Adrenal gland (tissue), 5 donors: ENCODE measurements around the gene PARVB.

Experiments
- POLR2A ChIP-seq, 2 donors: fragments of 450-650 bp; IDR thresholded peaks; one replicate each; pipeline ENCODE4 v1.6.1; 2017; ENCODE audit warnings: antibody characterized with exemption in 2 of 2, mild to moderate bottlenecking in 2 of 2, moderate library complexity in 1 of 2
- TF ChIP-seq, protein P1 (sequence below), 6 experiments: fragments of 450-650 bp in 4 of 6; fragments of 200-600 bp in 2 of 6; sonication (generic) in 1 of 6; IDR thresholded peaks; 1 replicate in 5 of 6; 2 replicates in 1 of 6; pipeline versions ENCODE4 v1.5.1 to v1.8.0; 2016 to 2021; ENCODE audit warnings: antibody characterized with exemption in 6 of 6, mild to moderate bottlenecking in 2 of 6, moderate library complexity in 1 of 6
- donor health status: DM: no; HTN: no; CAD: no.

DNA sequence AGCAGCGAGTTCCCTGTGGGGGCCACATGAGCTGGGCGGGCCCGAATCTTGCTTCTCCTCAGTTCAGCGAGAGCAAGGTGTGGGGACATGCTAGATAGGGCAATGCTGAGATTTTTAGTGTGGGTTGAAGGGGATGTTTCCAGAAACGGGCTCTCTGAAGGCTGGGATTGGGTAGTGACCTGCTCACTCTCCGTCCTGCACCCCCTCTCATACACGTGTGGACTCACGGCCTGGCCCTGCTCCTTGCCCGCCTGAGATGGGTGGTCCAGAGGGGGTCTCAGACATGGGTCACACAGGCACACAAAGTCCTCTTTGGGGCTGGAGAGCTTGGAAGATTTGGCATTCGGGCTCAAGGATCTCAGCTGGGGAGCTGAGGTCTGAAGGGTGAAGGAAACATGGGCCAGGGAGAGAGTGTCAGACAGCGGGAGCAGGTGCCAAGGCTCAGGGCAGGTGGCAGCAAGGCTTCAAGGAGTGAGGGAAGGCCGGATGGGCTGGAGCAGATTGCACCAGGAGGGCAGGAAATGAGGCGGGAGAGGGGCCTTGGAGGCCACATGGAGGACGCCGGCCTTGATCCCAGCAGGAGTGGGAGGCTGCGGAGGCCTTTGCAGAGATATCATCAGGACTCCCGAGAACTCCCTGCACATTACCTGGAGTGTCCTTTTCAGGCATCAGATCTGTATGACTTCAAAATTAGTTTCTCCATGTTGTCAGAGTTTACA, 74.1 kb downstream of the PARVB start:
- TF ChIP-seq, protein P1, sequence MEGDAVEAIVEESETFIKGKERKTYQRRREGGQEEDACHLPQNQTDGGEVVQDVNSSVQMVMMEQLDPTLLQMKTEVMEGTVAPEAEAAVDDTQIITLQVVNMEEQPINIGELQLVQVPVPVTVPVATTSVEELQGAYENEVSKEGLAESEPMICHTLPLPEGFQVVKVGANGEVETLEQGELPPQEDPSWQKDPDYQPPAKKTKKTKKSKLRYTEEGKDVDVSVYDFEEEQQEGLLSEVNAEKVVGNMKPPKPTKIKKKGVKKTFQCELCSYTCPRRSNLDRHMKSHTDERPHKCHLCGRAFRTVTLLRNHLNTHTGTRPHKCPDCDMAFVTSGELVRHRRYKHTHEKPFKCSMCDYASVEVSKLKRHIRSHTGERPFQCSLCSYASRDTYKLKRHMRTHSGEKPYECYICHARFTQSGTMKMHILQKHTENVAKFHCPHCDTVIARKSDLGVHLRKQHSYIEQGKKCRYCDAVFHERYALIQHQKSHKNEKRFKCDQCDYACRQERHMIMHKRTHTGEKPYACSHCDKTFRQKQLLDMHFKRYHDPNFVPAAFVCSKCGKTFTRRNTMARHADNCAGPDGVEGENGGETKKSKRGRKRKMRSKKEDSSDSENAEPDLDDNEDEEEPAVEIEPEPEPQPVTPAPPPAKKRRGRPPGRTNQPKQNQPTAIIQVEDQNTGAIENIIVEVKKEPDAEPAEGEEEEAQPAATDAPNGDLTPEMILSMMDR (IDR thresholded peaks at IDR 0.05): no peak
- TF ChIP-seq POLR2A (IDR thresholded peaks at IDR 0.05): no peak
